Activated naive CD4-positive, alpha-beta T cell treated with anti-CD3 and anti-CD28 coated beads, Interleukin-2, amount 10 ng/mL, durations not matched to agents 7 days and 5 days (primary cell): ENCODE results near the gene ACOXL.

Source experiments
- CTCF ChIA-PET: fragments of 350-600 bp; sonication (Branson Sonifier 250); formaldehyde crosslinking; loops from one replicate; lab custom pipeline; 2021; ENCODE audit warnings: antibody characterized with exemption; lab: Charles Lee
- DNase-seq: peaks from one replicate; pipeline ENCODE4 v3.0.0-alpha.2; 2020
- H3K27ac Mint-ChIP-seq: one replicate; pipeline ENCODE4 v1.8.0; 2021; ENCODE audit warnings: mild to moderate bottlenecking, moderate library complexity, mixed read lengths
- H3K27me3 Mint-ChIP-seq: one replicate; pipeline ENCODE4 v1.8.0; 2021; ENCODE audit warnings: mild to moderate bottlenecking, mixed read lengths
- H3K36me3 Mint-ChIP-seq: one replicate; pipeline ENCODE4 v1.8.0; 2021; ENCODE audit warnings: mixed read lengths
- H3K4me1 Mint-ChIP-seq: one replicate; pipeline ENCODE4 v1.8.0; 2021; ENCODE audit warnings: mixed read lengths
- H3K4me3 Mint-ChIP-seq: one replicate; pipeline ENCODE4 v1.8.0; 2021; ENCODE audit warnings: mild to moderate bottlenecking, moderate library complexity, mixed read lengths
- H3K9me3 Mint-ChIP-seq: one replicate; pipeline ENCODE4 v1.8.0; 2021; ENCODE audit warnings: mixed read lengths

Gene ACOXL

DNA sequence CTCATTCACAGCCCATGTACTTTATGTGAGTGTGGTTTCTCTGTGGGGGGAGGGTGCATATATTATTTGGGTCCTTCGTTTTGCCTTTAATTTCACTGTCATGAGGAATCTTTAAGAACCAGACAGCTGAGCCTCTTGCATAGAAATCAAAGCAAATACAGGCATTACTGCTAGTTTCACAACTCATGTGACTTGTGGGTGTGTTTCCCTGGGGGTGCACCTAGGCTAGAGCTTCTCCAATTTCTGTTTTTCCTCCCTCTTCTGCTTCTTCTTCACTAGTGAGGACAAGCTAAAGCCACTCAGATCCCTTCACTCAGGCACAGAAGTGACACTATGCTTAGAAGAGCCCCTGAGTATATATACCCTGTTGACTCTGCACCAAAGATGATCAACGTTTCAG is 131.4 kb downstream of the ACOXL start:
- Mint-ChIP-seq H3K9me3 (no peaks in the 10 kb centered on the region), H3K27me3 (peaks cover 65% of the 10 kb centered on the region), H3K27ac (no peak overlapping the region)

DNA sequence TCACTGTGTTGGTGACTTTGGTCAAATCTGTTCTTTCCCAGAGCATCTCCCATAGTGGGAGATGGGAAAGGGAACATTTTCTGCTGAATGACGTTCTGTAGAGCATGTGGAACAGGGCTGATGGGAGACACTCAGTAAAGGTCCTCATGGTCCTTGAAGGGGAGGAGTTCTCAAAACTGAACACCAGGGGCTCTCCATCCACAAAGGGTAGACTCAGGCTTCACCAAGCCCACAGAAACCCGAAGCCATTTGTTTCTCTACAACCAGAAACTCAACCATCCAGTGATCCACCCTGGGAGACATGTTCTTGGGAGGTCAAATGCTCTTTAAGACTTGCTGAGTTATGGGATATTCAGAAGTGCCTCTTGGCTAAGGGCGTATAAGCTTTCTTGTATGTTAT is 131.8 kb downstream of the ACOXL start:
- peaks cover 64% of the 10 kb centered on the region for H3K4me1 Mint-ChIP-seq
- no peak overlapping the region for H3K27ac Mint-ChIP-seq
- H3K36me3 Mint-ChIP-seq = no peaks in the 10 kb centered on the region
- no peak for DNase-seq
- peaks cover 64% of the 10 kb centered on the region for H3K27me3 Mint-ChIP-seq
- CTCF ChIA-PET = interaction anchor here (2.4 to 2.8 kb wide), 2 partner anchors 12 to 13 kb away, joined by 6 to 9 read pairs; no protein-coding TSS in a partner anchor
- no peak overlapping the region for H3K4me3 Mint-ChIP-seq
- H3K9me3 Mint-ChIP-seq = no peaks in the 10 kb centered on the region

More for the DNA sequence above, 131.4 kb downstream of the ACOXL start:
- DNase-seq = no peak
- Mint-ChIP-seq H3K4me1 (peaks cover 69% of the 10 kb centered on the region), H3K36me3 (no peaks in the 10 kb centered on the region), H3K4me3 (no peak overlapping the region)
- CTCF ChIA-PET = interaction anchor here (2.4 kb wide), 1 partner anchor 11 kb away, joined by 6 read pairs; no protein-coding TSS in a partner anchor

- Mint-ChIP-seq H3K4me1 (peaks cover 59% of the 10 kb centered on the region), H3K27ac (peak overlapping the region; percentile 61), H3K27me3 (peaks cover 64% of the 10 kb centered on the region), H3K4me3 (no peak overlapping the region), H3K9me3 (no peaks in the 10 kb centered on the region), H3K36me3 (no peaks in the 10 kb centered on the region)
- DNase-seq = no peak
- CTCF ChIA-PET = interaction anchor here (2.4 to 2.8 kb wide), 2 partner anchors 12 kb away, joined by 6 to 9 read pairs; no protein-coding TSS in a partner anchor
These were observed 132.4 kb downstream of the ACOXL start for GRCh38 chr2:110864731-110865130.

DNA sequence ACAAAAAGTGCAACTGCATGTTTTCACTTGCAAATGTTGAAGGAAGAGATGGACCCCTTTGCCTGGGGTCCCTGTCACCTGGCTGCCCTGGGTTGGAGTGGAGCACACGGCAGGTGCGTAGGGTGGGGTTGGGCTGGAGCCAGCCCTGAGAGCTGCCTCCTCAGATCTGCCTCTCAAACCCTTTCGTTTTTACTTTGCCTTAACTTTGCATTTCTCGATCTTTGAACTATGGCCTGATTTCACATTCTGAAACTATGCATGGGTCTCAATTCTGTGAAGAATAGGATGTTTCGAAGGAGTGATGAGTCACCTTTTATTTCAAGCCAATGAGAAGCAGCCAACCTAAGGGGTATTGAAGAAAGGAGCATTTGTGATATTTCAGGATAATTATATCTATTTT is 132.8 kb downstream of the ACOXL start:
- Mint-ChIP-seq H3K27ac (peak overlapping the region; percentile 61), H3K27me3 (peaks cover 64% of the 10 kb centered on the region), H3K36me3 (no peaks in the 10 kb centered on the region), H3K4me3 (no peak overlapping the region), H3K9me3 (no peaks in the 10 kb centered on the region), H3K4me1 (peaks cover 54% of the 10 kb centered on the region)
- CTCF ChIA-PET = interaction anchor here (2.4 to 2.8 kb wide), 2 partner anchors 12 to 13 kb away, joined by 6 to 9 read pairs; no protein-coding TSS in a partner anchor
- DNase-seq = peak; percentile 51

DNA sequence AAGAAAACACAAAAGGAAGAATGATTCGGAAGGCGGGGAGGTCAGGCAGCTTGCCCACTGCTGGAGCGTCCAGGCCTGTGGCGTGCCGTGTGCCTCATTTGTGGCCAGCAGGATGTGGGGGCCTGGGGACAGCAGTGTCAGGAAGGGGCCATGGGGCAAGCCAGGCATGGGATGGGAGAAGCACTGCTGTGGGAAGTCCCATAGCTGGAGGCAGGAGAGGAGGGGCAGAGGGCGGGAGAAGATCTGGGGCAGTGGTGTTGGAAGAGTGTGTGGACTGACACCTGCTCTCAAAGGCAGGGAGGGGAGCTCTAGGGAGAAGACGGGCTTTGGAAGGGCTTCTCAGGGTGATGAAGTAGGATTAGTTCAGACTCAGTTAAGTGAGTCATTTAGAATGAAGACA is 133.7 kb downstream of the ACOXL start:
- no peak overlapping the region for H3K4me3 Mint-ChIP-seq
- DNase-seq = no peak
- H3K27me3 Mint-ChIP-seq = peaks cover 59% of the 10 kb centered on the region
- peaks cover 51% of the 10 kb centered on the region for H3K4me1 Mint-ChIP-seq
- no peaks in the 10 kb centered on the region for H3K9me3 Mint-ChIP-seq
- H3K27ac Mint-ChIP-seq = no peak overlapping the region
- CTCF ChIA-PET = interaction anchor here (0.8 to 2.8 kb wide), 5 partner anchors 9 to 252 kb away, joined by 3 to 9 read pairs (median 3); no protein-coding TSS in a partner anchor
- H3K36me3 Mint-ChIP-seq = no peaks in the 10 kb centered on the region

- CTCF ChIA-PET = interaction anchor here (0.6 to 2.8 kb wide), 6 partner anchors 9 to 251 kb away, joined by 3 to 9 read pairs (median 3); no protein-coding TSS in a partner anchor
- H3K4me3 Mint-ChIP-seq = no peak overlapping the region
- H3K27me3 Mint-ChIP-seq = peaks cover 56% of the 10 kb centered on the region
- no peaks in the 10 kb centered on the region for H3K9me3 Mint-ChIP-seq
- DNase-seq = peak; percentile 27
- H3K4me1 Mint-ChIP-seq = peaks cover 56% of the 10 kb centered on the region
- no peak overlapping the region for H3K27ac Mint-ChIP-seq
- H3K36me3 Mint-ChIP-seq = no peaks in the 10 kb centered on the region
These were observed 134.1 kb downstream of the ACOXL start for GRCh38 chr2:110866466-110866865.

GRCh38 chr2:110867078-110867477 is 134.7 kb downstream of the ACOXL start:
- Mint-ChIP-seq H3K4me1 (peaks cover 62% of the 10 kb centered on the region), H3K9me3 (no peaks in the 10 kb centered on the region), H3K36me3 (no peaks in the 10 kb centered on the region), H3K27ac (no peak overlapping the region), H3K4me3 (no peak overlapping the region), H3K27me3 (peaks cover 49% of the 10 kb centered on the region)
- CTCF ChIA-PET = interaction anchor here (0.6 to 2.8 kb wide), 4 partner anchors 8 to 55 kb away, joined by 3 to 9 read pairs (median 4); no protein-coding TSS in a partner anchor
- DNase-seq = no peak

GRCh38 chr2:110868971-110869370 is 136.6 kb downstream of the ACOXL start:
- Mint-ChIP-seq H3K9me3 (no peaks in the 10 kb centered on the region), H3K27ac (no peak overlapping the region), H3K27me3 (peaks cover 46% of the 10 kb centered on the region), H3K4me1 (peaks cover 75% of the 10 kb centered on the region), H3K4me3 (no peak overlapping the region), H3K36me3 (no peaks in the 10 kb centered on the region)
- no peak for DNase-seq
- CTCF ChIA-PET = no interaction called here

DNA sequence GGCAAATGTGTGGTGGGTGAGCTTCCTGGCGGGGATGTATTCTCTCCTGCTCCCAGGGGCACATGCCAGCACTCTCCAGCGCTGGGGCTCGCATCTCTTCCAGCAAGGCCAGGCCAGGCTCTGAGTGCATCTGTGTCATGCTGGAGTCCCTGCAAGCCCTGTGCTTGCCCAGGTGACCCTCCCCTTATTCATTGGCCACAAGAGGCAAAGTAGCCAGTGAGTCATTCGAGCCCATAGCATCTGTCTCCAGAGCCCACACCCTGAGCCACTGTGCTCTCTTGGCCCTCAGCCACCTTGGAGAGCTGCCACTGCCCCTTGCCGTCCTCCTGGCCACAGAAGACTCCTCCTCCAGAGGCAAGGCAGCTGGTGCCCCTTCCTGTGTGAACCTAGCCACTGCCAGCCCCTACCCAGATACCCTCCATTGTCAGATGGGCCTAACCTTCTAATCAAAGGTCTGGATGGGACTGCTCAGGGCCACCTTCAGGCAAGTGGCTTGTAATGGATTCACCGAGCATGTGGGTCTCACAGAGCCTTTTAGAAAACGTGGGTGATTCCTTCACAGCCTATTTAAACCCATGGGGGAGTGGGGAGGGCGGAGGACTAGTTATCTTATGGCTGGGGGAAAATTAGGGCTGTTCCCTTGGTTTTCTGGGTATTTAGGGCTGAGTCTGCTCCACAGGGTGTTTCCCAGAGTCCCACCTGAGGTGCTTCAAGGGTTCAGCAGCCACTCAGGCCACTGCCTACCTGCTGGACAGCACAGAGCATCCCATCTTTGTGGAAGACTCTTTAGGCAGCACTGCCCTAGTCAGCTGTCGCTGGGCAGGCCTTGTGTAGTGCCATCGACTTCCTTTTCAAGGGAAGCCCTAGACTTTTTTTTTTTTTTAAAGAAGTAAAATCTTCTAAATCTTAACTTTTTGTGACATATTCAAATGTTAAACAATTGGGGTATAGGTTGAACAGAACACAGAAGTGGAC is 137.4 kb downstream of the ACOXL start:
- no peak overlapping the region for H3K27ac Mint-ChIP-seq
- H3K27me3 Mint-ChIP-seq = peaks cover 44% of the 10 kb centered on the region
- no peak for DNase-seq
- H3K4me3 Mint-ChIP-seq = no peak overlapping the region
- CTCF ChIA-PET = no interaction called here
- H3K9me3 Mint-ChIP-seq = no peaks in the 10 kb centered on the region
- peaks cover 67% of the 10 kb centered on the region for H3K4me1 Mint-ChIP-seq
- no peaks in the 10 kb centered on the region for H3K36me3 Mint-ChIP-seq

DNA sequence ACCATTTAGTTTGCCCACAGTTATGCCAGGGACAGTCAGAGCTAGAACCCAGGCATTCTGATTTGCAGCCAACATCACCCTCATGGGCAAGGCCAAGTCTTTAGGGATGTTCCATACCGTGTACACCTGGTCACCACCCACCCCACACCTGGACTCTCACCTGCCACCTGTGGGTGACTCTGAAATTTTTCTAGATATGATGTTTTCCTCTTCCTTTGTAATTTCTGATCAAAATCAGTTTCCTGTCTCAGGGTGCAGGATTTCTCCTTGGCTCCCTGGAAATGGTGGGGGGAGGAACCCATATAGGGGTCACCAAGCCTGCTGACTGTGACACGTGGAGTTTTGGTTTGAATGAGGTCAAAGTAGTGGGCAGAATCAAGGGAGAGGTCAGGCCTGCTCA is 138.2 kb downstream of the ACOXL start:
- Mint-ChIP-seq H3K36me3 (no peaks in the 10 kb centered on the region), H3K27me3 (peaks cover 46% of the 10 kb centered on the region), H3K27ac (no peak overlapping the region), H3K4me3 (no peak overlapping the region), H3K4me1 (peaks cover 59% of the 10 kb centered on the region), H3K9me3 (no peaks in the 10 kb centered on the region)
- no peak for DNase-seq
- CTCF ChIA-PET = no interaction called here

DNA sequence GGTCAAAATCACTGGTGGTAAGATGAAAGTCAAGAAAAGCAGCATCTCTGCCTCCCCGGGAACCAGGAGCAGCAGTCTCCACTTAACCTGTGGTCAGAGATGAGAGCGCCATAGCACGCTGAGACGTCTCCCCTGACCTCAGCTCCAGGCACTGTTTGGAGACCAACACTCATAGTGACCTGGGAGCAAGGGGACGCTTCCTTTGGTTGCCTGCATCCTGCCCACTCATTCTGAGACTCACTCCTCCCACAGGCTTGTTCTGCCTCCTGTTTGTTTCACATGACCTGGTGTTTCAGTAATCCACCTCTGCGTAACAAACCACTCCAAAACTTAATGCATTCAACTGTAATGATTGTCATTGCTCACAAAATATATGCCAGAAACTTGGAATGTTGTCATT is 139.3 kb downstream of the ACOXL start:
- no peak overlapping the region for H3K4me3 Mint-ChIP-seq
- no peak overlapping the region for H3K27ac Mint-ChIP-seq
- H3K27me3 Mint-ChIP-seq = peaks cover 40% of the 10 kb centered on the region
- CTCF ChIA-PET = no interaction called here
- peak; percentile 28 for DNase-seq
- H3K4me1 Mint-ChIP-seq = peaks cover 55% of the 10 kb centered on the region
- no peaks in the 10 kb centered on the region for H3K9me3 Mint-ChIP-seq
- no peaks in the 10 kb centered on the region for H3K36me3 Mint-ChIP-seq

DNA sequence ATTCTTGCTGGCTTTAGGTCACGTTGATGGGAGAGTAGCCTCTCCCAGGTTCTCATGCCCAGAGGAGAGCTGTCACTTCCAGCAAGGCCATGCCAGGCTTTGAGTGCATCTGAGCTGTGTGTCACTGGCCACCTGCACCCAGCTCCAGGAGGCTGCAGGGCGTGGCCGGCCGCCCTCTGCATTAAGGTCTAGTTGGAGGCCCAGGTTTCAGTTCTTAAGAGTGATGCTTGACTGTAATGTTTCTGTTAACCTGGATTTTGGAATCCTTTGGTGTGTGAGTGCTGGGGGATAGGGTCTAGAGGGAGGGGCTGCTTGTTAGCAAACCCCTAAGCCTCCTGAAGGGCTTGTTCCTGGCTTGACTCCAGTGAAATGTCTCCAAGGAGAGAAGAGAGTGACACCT is 140.1 kb downstream of the ACOXL start:
- Mint-ChIP-seq H3K4me3 (no peak overlapping the region), H3K27ac (no peak overlapping the region)

GRCh38 chr2:110873056-110873502 is 140.7 kb downstream of the ACOXL start:
- CTCF ChIA-PET = no interaction called here
- DNase-seq = no peak
- Mint-ChIP-seq H3K4me1 (peaks cover 52% of the 10 kb centered on the region), H3K36me3 (peaks cover 2% of the 10 kb centered on the region), H3K9me3 (peaks cover 2% of the 10 kb centered on the region), H3K27ac (no peak overlapping the region), H3K4me3 (no peak overlapping the region), H3K27me3 (peaks cover 43% of the 10 kb centered on the region)

More for the DNA sequence above, 140.1 kb downstream of the ACOXL start:
- no peaks in the 10 kb centered on the region for H3K36me3 Mint-ChIP-seq
- H3K9me3 Mint-ChIP-seq = no peaks in the 10 kb centered on the region
- H3K27me3 Mint-ChIP-seq = peaks cover 38% of the 10 kb centered on the region
- H3K4me1 Mint-ChIP-seq = peaks cover 55% of the 10 kb centered on the region
- no peak for DNase-seq
- CTCF ChIA-PET = no interaction called here

- CTCF ChIA-PET = no interaction called here
- Mint-ChIP-seq H3K27me3 (peaks cover 40% of the 10 kb centered on the region), H3K4me3 (no peak overlapping the region), H3K36me3 (peaks cover 6% of the 10 kb centered on the region), H3K27ac (no peak overlapping the region), H3K9me3 (peaks cover 5% of the 10 kb centered on the region), H3K4me1 (peaks cover 48% of the 10 kb centered on the region)
- DNase-seq = no peak
These were observed 141.5 kb downstream of the ACOXL start for GRCh38 chr2:110873597-110874452.
